ENCODE data around the gene ENTPD8.

DNA sequence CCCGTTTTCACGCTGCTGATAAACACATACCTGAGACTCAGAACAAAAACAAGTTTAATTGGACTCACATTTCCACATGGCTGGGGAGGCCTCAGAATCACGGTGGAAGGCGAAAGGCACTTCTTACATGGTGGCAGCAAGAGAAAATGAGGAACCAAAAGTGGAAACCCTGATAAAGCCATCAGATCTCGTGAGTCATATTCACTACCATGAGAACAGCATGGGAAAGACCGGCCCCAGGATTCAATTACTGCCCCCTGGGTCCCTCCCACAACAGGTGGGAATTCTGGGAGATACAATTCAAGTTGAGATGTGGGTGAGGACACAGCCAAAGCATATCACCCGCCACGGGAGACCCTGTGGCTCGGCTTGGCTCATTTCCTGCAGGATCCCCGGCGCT lies 38.4 kb downstream of the ENTPD8 start:
- no peak for TF ChIP-seq CTCF (IDR thresholded peaks at IDR 0.05)
- TF ChIP-seq POLR2A (IDR thresholded peaks at IDR 0.05), result no peak

All from esophagus squamous epithelium (tissue), 4 donors.